Stimulated activated CD4-positive, alpha-beta T cell treated with anti-CD3 and anti-CD28 coated beads, TNF-alpha, amount 100 ng/mL, for 24 hours (primary cell): Measurements from ENCODE around the gene ZNF182.
A peak's percentile ranks its signal among the peaks of the same experiment; 100 is the strongest.
"Not testable (repeated sequence)": the region's sequence is repeated elsewhere in the genome, so short reads cannot be mapped to it uniquely, and the experiment has no call there.

ENCODE experiments used
- DNase-seq, 3 experiments: peaks; one replicate each; pipeline ENCODE4 v3.0.0-alpha.2; 2020; ENCODE audit warnings: low read depth in 3 of 3

Gene ZNF182

GRCh38 chrX:48001260-48001659 lies 2.5 kb downstream of the ZNF182 start:
- no peak for DNase-seq

GRCh38 chrX:47992669-47993068 lies 11.1 kb downstream of the ZNF182 start:
- DNase-seq: no peak

GRCh38 chrX:47992095-47992380 lies 11.8 kb downstream of the ZNF182 start:
- no peak for DNase-seq

- no peak for DNase-seq
Observed at GRCh38 chrX:47991263-47992094, 12.3 kb downstream of the ZNF182 start.

- DNase-seq: no peak
Observed at GRCh38 chrX:47976254-47977151, 27.3 kb downstream of the ZNF182 start.

- DNase-seq: no peak
Observed at GRCh38 chrX:47973235-47973634, 30.6 kb downstream of the ZNF182 start.

- not testable (repeated sequence) for DNase-seq
Observed at GRCh38 chrX:47965526-47965925, 38.3 kb downstream of the ZNF182 start.

- DNase-seq: not testable (repeated sequence)
Observed at GRCh38 chrX:47961830-47962229, 42.0 kb downstream of the ZNF182 start.

GRCh38 chrX:47960406-47960805 lies 43.4 kb downstream of the ZNF182 start:
- no peak for DNase-seq

- peak in 1 of 3 experiments; percentile 7 for DNase-seq
Observed at GRCh38 chrX:47958761-47959342, 44.9 kb downstream of the ZNF182 start.

GRCh38 chrX:47958206-47958605 lies 45.6 kb downstream of the ZNF182 start:
- DNase-seq: not testable (repeated sequence)

GRCh38 chrX:47956016-47956415 lies 47.8 kb downstream of the ZNF182 start:
- no peak for DNase-seq

- DNase-seq: not testable (repeated sequence)
Observed at GRCh38 chrX:47955295-47955694, 48.5 kb downstream of the ZNF182 start.

GRCh38 chrX:47941423-47941822 lies 62.4 kb downstream of the ZNF182 start:
- DNase-seq: no peak

- DNase-seq: no peak
Observed at GRCh38 chrX:47940448-47940847, 63.3 kb downstream of the ZNF182 start.

GRCh38 chrX:47936940-47937317 lies 66.9 kb downstream of the ZNF182 start:
- no peak for DNase-seq

GRCh38 chrX:47936224-47936939 lies 67.4 kb downstream of the ZNF182 start:
- peak in 1 of 3 experiments; percentile 2 for DNase-seq

- DNase-seq: no peak
Observed at GRCh38 chrX:47933946-47934345, 69.8 kb downstream of the ZNF182 start.

- not testable (repeated sequence) for DNase-seq
Observed at GRCh38 chrX:47931970-47932369, 71.8 kb downstream of the ZNF182 start.

GRCh38 chrX:47927212-47927611 lies 76.6 kb downstream of the ZNF182 start:
- no peak for DNase-seq
